GM23338 (cell line): Measurements from ENCODE around the gene ZPBP2. TPM values are rescaled to one million over a fixed set of nuclear protein-coding genes. Genes with fewer than 3 reads are reported as not detected.

Experiments used
- ATAC-seq: fragments of 200-7000 bp; cut with Tn5 transposase; 3 replicates; pipeline ENCODE4 v1.9.1; 2020
- DNase-seq: peaks from one replicate; pipeline ENCODE4 v3.0.0-alpha.2; 2015; ENCODE audit warnings: low spot score
- H2AFZ ChIP-seq: fragments of 200-600 bp; sonication (generic); 2 replicates; pipeline ENCODE4 v1.8.0; 2016; ENCODE audit warnings: antibody characterized with exemption, mild to moderate bottlenecking, moderate library complexity
- H3F3A ChIP-seq: fragments of 200-600 bp; sonication (generic); replicated peaks from 2 replicates; pipeline ENCODE4 v1.8.0; 2017; ENCODE audit warnings: antibody characterized with exemption, mixed run types, low read depth
- H3K27ac ChIP-seq: fragments of 200-600 bp; sonication (generic); 2 replicates; pipeline ENCODE4 v1.6.1; 2016; ENCODE audit warnings: low read depth
- H3K27me3 ChIP-seq: fragments of 200-600 bp; sonication (generic); 2 replicates; pipeline ENCODE4 v1.8.0; 2016; ENCODE audit warnings: mild to moderate bottlenecking, mixed run types, moderate library complexity; ENCODE audit not compliant: insufficient read depth
- H3K36me3 ChIP-seq: fragments of 200-600 bp; sonication (generic); 2 replicates; pipeline ENCODE4 v1.8.0; 2016; ENCODE audit warnings: mild to moderate bottlenecking; ENCODE audit not compliant: insufficient read depth
- H3K4me1 ChIP-seq: fragments of 200-600 bp; sonication (generic); 2 replicates; pipeline ENCODE4 v1.8.0; 2016; ENCODE audit warnings: mild to moderate bottlenecking, moderate library complexity; ENCODE audit not compliant: insufficient read depth
- H3K4me2 ChIP-seq: fragments of 200-600 bp; sonication (generic); 2 replicates; pipeline ENCODE4 v1.7.1; 2017; ENCODE audit warnings: mixed run types
- H3K4me3 ChIP-seq: fragments of 200-600 bp; sonication (generic); 2 replicates; pipeline ENCODE4 v1.6.1; 2016; ENCODE audit warnings: mixed run types
- H3K79me2 ChIP-seq: fragments of 200-600 bp; sonication (generic); replicated peaks from 2 replicates; pipeline ENCODE4 v1.8.0; 2017; ENCODE audit warnings: mild to moderate bottlenecking; ENCODE audit not compliant: insufficient read depth
- H3K9me2 ChIP-seq: fragments of 200-600 bp; sonication (generic); 2 replicates; pipeline ENCODE4 v1.8.0; 2017; ENCODE audit not compliant: insufficient read depth
- H4K20me1 ChIP-seq: fragments of 200-600 bp; sonication (generic); replicated peaks from 2 replicates; pipeline ENCODE4 v1.8.0; 2017; ENCODE audit warnings: mild to moderate bottlenecking; ENCODE audit not compliant: insufficient read depth
- H3K27ac Mint-ChIP-seq: 2 replicates; pipeline ENCODE4 v1.8.0; 2020; ENCODE audit warnings: inconsistent platforms, mild to moderate bottlenecking, moderate library complexity, mixed read lengths
- H3K27me3 Mint-ChIP-seq: 3 replicates; pipeline ENCODE4 v1.8.0; 2022; ENCODE audit warnings: low read depth, mild to moderate bottlenecking, moderate library complexity, mixed read lengths, inconsistent platforms; ENCODE audit not compliant: insufficient read depth, poor library complexity
- H3K36me3 Mint-ChIP-seq: 3 replicates; pipeline ENCODE4 v1.8.0; 2021; ENCODE audit warnings: low read depth, mild to moderate bottlenecking, inconsistent platforms, moderate library complexity, mixed read lengths
- H3K4me1 Mint-ChIP-seq: 3 replicates; pipeline ENCODE4 v1.8.0; 2020; ENCODE audit warnings: mild to moderate bottlenecking, inconsistent platforms, mixed read lengths
- H3K4me3 Mint-ChIP-seq: 3 replicates; pipeline ENCODE4 v1.8.0; 2021; ENCODE audit warnings: moderate library complexity, mild to moderate bottlenecking, inconsistent platforms, mixed read lengths
- H3K9me3 Mint-ChIP-seq: 3 replicates; pipeline ENCODE4 v1.8.0; 2020; ENCODE audit warnings: moderate library complexity, mild to moderate bottlenecking, inconsistent platforms, mixed read lengths
- CREB1 ChIP-seq: fragments of 250-450 bp; sonication (Bioruptor Pico); IDR thresholded peaks from 2 replicates; pipeline ENCODE4 v1.5.0; 2020; ENCODE audit warnings: low read depth, mild to moderate bottlenecking, moderate library complexity
- CTCF ChIP-seq, 2 experiments: fragments of 200-600 bp in 1 of 2; sonication (generic) in 1 of 2; conservative IDR thresholded peaks; 2 replicates each; pipeline versions ENCODE4 v1.5.1 to v1.6.1; 2016 to 2017; ENCODE audit warnings: antibody characterized with exemption in 2 of 2, low read depth in 2 of 2, mild to moderate bottlenecking in 2 of 2, moderate library complexity in 1 of 2
- ETS1 ChIP-seq: IDR thresholded peaks from 2 replicates; pipeline ENCODE4 v1.6.1; 2016; ENCODE audit warnings: antibody characterized with exemption
- EZH2 ChIP-seq: fragments of 200-600 bp; sonication (generic); IDR thresholded peaks from one replicate; pipeline ENCODE4 v1.8.0; 2017; ENCODE audit warnings: antibody characterized with exemption, mild to moderate bottlenecking, low read depth; ENCODE audit not compliant: unreplicated experiment
- EZH2phosphoT487 ChIP-seq: fragments of 200-600 bp; sonication (generic); IDR thresholded peaks from one replicate; pipeline ENCODE4 v1.8.1; 2018; ENCODE audit warnings: antibody characterized with exemption; ENCODE audit not compliant: unreplicated experiment
- JUNB ChIP-seq: IDR thresholded peaks from one replicate; pipeline ENCODE4 v1.6.1; 2016; ENCODE audit warnings: antibody characterized with exemption; ENCODE audit not compliant: unreplicated experiment
- NANOG ChIP-seq: IDR thresholded peaks from 2 replicates; pipeline ENCODE4 v1.6.1; 2016; ENCODE audit warnings: antibody characterized with exemption, borderline replicate concordance
- POLR2AphosphoS5 ChIP-seq: IDR thresholded peaks from 2 replicates; pipeline ENCODE4 v1.6.1; 2016; ENCODE audit warnings: antibody characterized with exemption, low read depth
- REST ChIP-seq: IDR thresholded peaks from one replicate; pipeline ENCODE4 v1.6.1; 2018; ENCODE audit warnings: antibody characterized with exemption; ENCODE audit not compliant: unreplicated experiment
- STAT1 ChIP-seq: IDR thresholded peaks from one replicate; pipeline ENCODE4 v1.6.1; 2016; ENCODE audit warnings: antibody characterized with exemption; ENCODE audit not compliant: unreplicated experiment
- ZNF114 ChIP-seq: fragments of 250-450 bp; sonication (Bioruptor Pico); IDR thresholded peaks from 2 replicates; pipeline ENCODE4 v1.5.0; 2020; ENCODE audit warnings: mild to moderate bottlenecking, moderate library complexity
- ZNF331 ChIP-seq: fragments of 250-450 bp; sonication (Bioruptor Pico); IDR thresholded peaks from 2 replicates; pipeline ENCODE4 v1.5.0; 2020; ENCODE audit warnings: low read depth, mild to moderate bottlenecking, moderate library complexity
- ZNF462 ChIP-seq: fragments of 250-450 bp; sonication (Bioruptor Pico); IDR thresholded peaks from 2 replicates; pipeline ENCODE4 v1.5.0; 2020; ENCODE audit warnings: mild to moderate bottlenecking, moderate library complexity
- polyA plus RNA-seq: library from polyadenylated mRNA; unstranded; fragments of >200 nt; fragmentation: Nextera tagmentation; extraction: Ambion mirVana; gene quantifications from 2 replicates; pipeline ENCODE4 v1.2.1, GENCODE V29; 2016
- total RNA-seq: library from RNA; depleted of rRNA; stranded (reverse); fragments of >200 nt; shearing (Covaris generic); gene quantifications from 2 replicates; pipeline ENCODE4 v1.2.3, GENCODE V29; 2014

Gene ZPBP2
- total and polyA plus RNA-seq, 2 experiments from 2014 or later: not detected

- Mint-ChIP-seq H3K4me3 (no peak overlapping the region), H3K9me3 (no peaks in the 10 kb centered on the region; the same call in 2 of the 3 replicates), H3K4me1 (peaks cover 8% of the 10 kb centered on the region), H3K27me3 (peaks cover 29% of the 10 kb centered on the region), H3K27ac (no peak overlapping the region), H3K36me3 (no peaks in the 10 kb centered on the region; the same call in 2 of the 3 replicates)
- H3K27me3 ChIP-seq: peaks cover 83% of the 10 kb centered on the region
- H3F3A ChIP-seq: 0 out of 2 replicates have a peak, but pooled peaks cover 4% of the 10 kb centered on the region
- H3K4me3 ChIP-seq: no peak overlapping the region
- peaks cover 5% of the 10 kb centered on the region for H3K9me2 ChIP-seq
- no peak for DNase-seq
- H2AFZ ChIP-seq: no peak overlapping the region
- H3K27ac ChIP-seq: no peak overlapping the region
- 0 out of 2 replicates have a peak, but pooled peaks cover 6% of the 10 kb centered on the region for H3K4me1 ChIP-seq
- H3K4me2 ChIP-seq: no peak overlapping the region
- H3K36me3 ChIP-seq: no peaks in the 10 kb centered on the region
- H4K20me1 ChIP-seq: no peaks in the 10 kb centered on the region
- no peak for TF ChIP-seq ETS1
- no peak for TF ChIP-seq EZH2phosphoT487
- TF ChIP-seq CTCF (conservative IDR thresholded peaks at IDR 0.05; ENCODE audit: low read depth in 2 of 2): no peak
- no peak for TF ChIP-seq NANOG
- no peak for TF ChIP-seq JUNB
- TF ChIP-seq STAT1: no peak
- TF ChIP-seq ZNF462: no peak
- TF ChIP-seq REST: no peak
- TF ChIP-seq EZH2: no peak
- TF ChIP-seq POLR2AphosphoS5: no peak
- TF ChIP-seq ZNF331 (CRISPR knock-in tag): no peak
- no peak for TF ChIP-seq ZNF114 (CRISPR knock-in tag)
- TF ChIP-seq CREB1: no peak
- no peak for ATAC-seq
- H3K79me2 ChIP-seq: no peaks in the 10 kb centered on the region
These were observed 1.8 kb upstream of the ZPBP2 start for GRCh38 chr17:39866013-39866730.
